GM12874 (cell line): Measurements from ENCODE around the gene NRXN3.

Source experiments
- TF ChIP-seq, protein P1 (sequence below): IDR thresholded peaks from 2 replicates; pipeline ENCODE4 v1.5.1; 2011; ENCODE audit warnings: low read depth, mild to moderate bottlenecking, control low read depth, low read length, moderate library complexity; ENCODE audit not compliant: insufficient read depth

NRXN3 gene

DNA sequence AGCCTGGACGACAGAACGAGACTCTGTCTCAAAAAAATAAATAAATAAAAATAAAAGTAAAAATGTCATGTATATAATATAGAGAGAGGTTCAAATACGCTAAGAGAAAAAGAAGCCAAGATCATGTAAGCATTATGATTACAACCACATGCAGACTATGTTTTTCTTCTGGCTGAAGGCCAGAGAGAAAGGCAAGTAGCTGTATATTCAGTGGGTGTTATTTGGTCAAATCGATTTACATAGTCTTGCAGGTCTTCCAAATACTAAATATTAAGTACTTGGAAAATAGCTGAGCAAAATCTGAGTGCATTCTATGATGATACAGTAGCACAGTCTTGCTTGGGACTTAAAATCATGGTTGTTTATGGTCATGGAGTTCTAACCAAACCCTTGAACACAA lies 1283.1 kb downstream of the NRXN3 start:
- TF ChIP-seq, protein P1, sequence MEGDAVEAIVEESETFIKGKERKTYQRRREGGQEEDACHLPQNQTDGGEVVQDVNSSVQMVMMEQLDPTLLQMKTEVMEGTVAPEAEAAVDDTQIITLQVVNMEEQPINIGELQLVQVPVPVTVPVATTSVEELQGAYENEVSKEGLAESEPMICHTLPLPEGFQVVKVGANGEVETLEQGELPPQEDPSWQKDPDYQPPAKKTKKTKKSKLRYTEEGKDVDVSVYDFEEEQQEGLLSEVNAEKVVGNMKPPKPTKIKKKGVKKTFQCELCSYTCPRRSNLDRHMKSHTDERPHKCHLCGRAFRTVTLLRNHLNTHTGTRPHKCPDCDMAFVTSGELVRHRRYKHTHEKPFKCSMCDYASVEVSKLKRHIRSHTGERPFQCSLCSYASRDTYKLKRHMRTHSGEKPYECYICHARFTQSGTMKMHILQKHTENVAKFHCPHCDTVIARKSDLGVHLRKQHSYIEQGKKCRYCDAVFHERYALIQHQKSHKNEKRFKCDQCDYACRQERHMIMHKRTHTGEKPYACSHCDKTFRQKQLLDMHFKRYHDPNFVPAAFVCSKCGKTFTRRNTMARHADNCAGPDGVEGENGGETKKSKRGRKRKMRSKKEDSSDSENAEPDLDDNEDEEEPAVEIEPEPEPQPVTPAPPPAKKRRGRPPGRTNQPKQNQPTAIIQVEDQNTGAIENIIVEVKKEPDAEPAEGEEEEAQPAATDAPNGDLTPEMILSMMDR, result no peak

DNA sequence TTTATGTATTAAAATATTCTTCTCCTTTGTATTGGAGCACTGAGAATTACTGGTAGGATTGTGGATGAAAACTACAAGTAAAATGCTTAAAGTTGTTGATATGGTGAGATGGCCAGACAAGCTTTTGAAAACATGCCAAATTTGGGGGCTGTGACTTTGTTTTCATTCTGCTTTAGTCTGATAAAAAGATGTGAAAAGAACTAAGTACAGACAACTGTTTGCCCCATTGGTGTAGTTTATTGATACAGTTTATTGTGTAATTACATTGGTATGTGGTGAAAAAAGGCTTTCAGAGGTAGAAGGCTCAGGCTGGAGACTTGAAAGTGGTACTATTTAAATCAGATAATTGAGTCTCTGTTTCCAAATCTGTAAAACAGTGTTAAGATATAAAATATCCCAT lies 1294.3 kb downstream of the NRXN3 start:
- TF ChIP-seq, protein P1, result no peak

- TF ChIP-seq, protein P1, result no peak
Observed at GRCh38 chr14:79465651-79466050, 1295.5 kb downstream of the NRXN3 start.

DNA sequence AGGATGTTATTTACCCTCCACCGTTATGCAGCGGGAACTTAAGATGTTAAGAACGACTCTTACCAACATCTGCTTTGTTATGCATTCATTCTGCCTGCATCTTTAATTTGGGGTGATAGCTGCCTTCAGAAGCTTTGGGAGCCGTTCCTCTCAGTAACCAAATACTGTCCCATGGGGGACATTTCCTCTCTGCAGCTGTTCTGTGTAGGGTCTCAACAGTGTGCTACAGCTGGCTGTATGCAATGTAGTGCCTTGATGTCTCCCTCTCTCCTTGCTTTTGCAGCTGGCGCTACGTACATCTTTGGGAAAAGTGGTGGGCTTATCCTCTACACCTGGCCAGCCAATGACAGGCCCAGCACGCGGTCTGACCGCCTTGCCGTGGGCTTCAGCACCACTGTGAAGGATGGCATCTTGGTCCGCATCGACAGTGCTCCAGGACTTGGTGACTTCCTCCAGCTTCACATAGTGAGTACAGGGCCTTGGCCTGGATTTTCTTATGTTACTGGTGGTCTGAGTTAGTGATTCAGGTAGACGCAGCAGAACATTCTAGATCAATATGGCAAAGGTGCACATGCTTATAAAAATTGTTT lies 1296.9 kb downstream of the NRXN3 start:
- TF ChIP-seq, protein P1, result no peak

DNA sequence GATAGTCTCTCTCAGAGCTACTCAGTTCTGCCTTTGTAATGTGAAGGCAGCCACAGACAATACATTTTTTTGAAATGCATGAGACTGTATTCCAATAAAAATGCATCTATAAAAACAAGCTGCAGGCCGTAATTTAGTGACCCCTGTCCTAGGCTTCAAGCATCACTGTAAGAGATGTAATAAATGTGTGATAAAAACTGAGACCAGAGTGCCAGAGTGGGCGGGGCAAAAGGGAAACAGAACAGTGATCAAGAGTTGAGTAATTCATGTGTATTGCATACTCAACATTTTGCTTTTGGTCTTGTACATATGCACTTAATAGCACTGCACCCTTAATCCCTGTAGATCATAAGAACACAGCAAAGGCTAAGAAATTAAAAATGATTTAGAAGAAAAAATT lies 1297.7 kb downstream of the NRXN3 start:
- TF ChIP-seq, protein P1, result no peak

- TF ChIP-seq, protein P1, result no peak
Observed at GRCh38 chr14:79468486-79468885, 1298.3 kb downstream of the NRXN3 start.

DNA sequence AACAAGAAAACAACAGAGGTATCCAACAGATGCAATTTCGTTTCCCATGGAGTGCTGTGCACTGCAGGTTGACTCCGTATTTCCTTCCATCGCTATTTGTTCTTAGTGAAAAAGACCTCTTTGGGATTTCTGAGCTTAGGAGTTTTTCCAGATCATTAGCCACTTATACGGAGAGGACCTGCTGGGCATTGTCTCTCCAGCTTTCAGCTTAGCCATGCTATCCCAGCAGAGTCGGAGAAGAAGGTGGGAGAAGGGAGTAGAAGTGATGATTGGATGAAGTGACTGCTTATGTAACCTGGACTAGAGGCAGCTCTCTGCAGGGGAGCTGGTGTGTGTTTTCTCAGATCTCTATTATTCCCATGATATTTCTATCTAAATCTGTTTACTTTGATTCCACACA lies 1303.5 kb downstream of the NRXN3 start:
- TF ChIP-seq, protein P1, result no peak
